ENCODE data around the gene CWC27. TPM values are rescaled to one million over a fixed set of nuclear protein-coding genes. Genes with fewer than 3 reads are reported as not detected.

The CWC27 gene
- total and polyA plus RNA-seq, 5 experiments from 2014 or later, result 20.3 to 33.8 (median 32.3) TPM

DNA sequence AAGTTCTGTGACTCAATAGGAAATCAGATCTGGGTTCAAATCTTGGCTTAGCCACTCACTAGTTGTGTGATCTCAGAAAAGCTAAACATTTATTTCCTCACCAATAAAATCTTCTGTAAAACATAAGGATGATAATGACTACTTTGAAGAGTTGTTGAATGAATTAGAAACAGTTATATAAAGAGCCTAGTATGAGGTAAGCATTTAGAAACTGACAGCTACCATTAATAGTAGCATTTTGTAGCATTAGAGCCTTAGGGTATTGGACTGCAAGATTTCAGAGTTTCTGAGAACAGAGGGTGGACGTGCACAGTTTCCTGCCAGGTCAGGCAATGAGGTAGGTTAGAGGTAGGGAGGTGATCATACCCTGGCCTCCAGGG lies 293.2 kb downstream of the CWC27 start:
- H3K27ac Mint-ChIP-seq, result no peak overlapping the region
- DNase-seq (no peak), ATAC-seq (no peak)
- POLR2A ChIA-PET, result no interaction called here
- no peaks in the 10 kb centered on the region for H3K36me3 Mint-ChIP-seq
- H3K27me3 Mint-ChIP-seq, result peaks cover 5 to 14% (median 9%) of the 10 kb centered on the region in 5 donors
- H3K4me3 Mint-ChIP-seq, result no peak overlapping the region
- peaks cover 0 to 34% (median 1%) of the 10 kb centered on the region in 4 donors for H3K4me1 Mint-ChIP-seq
- no peaks in the 10 kb centered on the region for H3K9me3 Mint-ChIP-seq

DNA sequence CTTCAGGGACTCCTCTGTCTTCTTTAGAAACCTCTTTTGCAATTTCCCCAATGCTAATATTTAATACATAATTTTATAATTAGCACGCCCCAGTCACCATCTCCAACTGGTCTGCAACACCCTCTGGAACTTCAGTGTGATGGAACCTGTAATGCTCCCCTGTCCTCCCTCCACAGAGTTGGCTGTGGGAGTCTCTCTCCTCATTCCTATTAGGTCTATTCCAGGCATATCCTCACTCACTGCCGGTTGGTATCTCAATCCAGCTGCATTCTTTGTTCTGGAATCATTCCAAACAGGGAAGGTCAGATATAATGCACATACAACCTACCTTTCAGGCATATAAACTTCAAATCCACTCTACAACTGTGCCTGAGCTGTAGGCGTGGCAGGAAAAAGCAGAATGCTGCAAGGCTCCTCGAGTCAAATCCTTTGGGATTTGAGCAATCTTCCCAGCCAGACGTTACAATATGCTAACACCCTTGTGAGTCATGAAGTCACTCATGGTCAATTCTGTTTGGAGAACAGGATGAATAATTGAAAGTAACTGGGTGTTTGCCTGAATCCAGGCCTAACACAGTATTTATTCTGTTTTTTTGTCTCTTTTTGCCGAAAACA lies 293.8 kb downstream of the CWC27 start:
- Mint-ChIP-seq H3K4me3 (no peak overlapping the region), H3K27me3 (peaks cover 5 to 14% (median 9%) of the 10 kb centered on the region in 5 donors), H3K4me1 (peaks cover 0 to 34% (median 1%) of the 10 kb centered on the region in 4 donors), H3K36me3 (no peaks in the 10 kb centered on the region), H3K27ac (no peak overlapping the region), H3K9me3 (no peaks in the 10 kb centered on the region)
- POLR2A ChIA-PET, result no interaction called here
- DNase-seq (no peak), ATAC-seq (no peak)

DNA sequence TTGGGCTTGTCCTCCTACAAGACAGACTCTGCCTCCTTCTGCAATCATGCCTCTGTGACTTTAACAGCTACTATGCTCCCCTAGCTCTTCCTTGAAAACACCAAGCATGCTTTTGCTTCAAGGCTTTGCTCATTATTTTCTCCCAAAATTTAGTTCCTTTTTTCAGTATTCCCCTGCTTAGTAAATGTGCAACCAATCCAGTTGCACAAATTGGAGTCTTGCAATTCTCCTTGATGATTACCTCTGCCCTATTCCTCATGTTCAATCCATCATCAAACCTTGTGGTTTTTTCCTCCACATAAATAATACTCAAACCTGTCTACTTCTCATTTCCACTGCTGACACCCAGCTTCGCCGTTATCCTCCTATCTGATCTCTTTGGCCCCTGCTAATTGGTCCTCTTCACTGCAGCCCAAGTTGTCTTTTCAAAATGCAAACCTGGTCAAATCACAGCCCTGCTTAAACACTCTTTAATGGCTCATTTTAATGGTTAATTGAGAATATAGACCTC lies 296.3 kb downstream of the CWC27 start:
- Mint-ChIP-seq H3K4me3 (no peak overlapping the region), H3K4me1 (peaks cover 0 to 33% (median 2%) of the 10 kb centered on the region in 4 donors), H3K9me3 (no peaks in the 10 kb centered on the region), H3K27ac (peak overlapping the region in 1 of 10 donors; percentile 1), H3K36me3 (no peaks in the 10 kb centered on the region), H3K27me3 (peaks cover 5 to 14% (median 9%) of the 10 kb centered on the region in 5 donors)
- DNase-seq (no peak), ATAC-seq (no peak)
- POLR2A ChIA-PET, result no interaction called here

DNA sequence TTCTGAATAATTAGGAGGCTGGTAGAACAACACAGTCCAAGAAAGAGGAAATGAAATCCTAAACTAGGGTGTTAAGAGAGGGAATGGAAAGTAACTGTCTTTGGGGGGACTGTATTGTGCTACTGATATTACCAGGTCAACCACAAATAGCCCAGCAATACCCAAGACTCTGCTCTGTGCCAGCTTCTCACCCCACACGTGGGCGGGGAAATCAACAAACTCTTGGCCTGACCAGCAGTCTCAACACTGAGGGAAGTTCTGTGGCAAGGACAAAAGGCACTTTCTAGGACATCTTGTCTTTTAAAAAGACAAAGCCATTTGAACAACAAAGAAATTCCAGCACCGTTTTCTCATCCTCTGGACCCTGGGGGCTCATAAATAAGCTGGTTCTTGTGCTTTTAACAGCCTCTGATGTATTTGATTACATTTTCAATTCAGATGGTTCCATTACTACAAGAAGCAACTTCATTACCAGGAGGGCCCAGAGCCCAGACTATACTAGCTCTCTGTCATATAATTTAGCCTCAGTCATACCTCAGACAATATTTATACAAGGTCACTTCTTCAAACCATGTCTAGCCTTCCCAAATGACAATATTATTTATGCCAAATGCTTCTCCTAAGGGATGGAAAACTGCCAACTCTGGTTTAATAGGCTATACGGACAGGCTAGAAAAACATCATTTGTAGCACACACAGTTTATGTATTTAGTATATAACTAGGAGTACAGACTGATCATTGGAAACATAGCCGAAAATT lies 297.8 kb downstream of the CWC27 start:
- Mint-ChIP-seq H3K4me3 (no peak overlapping the region), H3K4me1 (peaks cover 0 to 19% (median 2%) of the 10 kb centered on the region in 4 donors), H3K27me3 (peaks cover 5 to 14% (median 9%) of the 10 kb centered on the region in 5 donors), H3K36me3 (no peaks in the 10 kb centered on the region), H3K9me3 (no peaks in the 10 kb centered on the region), H3K27ac (no peak overlapping the region)
- ATAC-seq (no peak), DNase-seq (no peak)
- POLR2A ChIA-PET, result no interaction called here

DNA sequence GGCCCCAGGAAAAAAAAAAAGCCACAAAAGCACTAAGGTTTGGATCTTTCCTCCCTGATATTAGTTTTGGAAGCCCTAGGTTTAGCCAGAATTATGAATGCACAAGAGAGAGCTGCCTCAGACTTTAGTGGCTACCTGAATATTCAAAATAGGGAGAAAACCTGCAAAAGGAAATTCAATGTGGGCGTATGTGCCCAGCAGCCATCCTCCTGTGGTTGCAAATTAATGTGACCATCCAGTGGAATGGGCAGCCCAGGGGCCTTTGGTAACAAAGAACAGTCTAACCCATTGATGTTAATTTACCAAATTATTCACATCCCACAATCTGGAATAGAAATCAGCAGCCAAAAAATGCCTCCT lies 298.4 kb downstream of the CWC27 start:
- DNase-seq (no peak), ATAC-seq (no peak)
- no peak overlapping the region for H3K27ac Mint-ChIP-seq
- no peaks in the 10 kb centered on the region for H3K9me3 Mint-ChIP-seq
- POLR2A ChIA-PET, result no interaction called here
- H3K27me3 Mint-ChIP-seq, result peaks cover 5 to 14% (median 9%) of the 10 kb centered on the region in 5 donors
- H3K36me3 Mint-ChIP-seq, result no peaks in the 10 kb centered on the region
- H3K4me1 Mint-ChIP-seq, result peaks cover 0 to 15% (median 2%) of the 10 kb centered on the region in 4 donors
- H3K4me3 Mint-ChIP-seq, result no peak overlapping the region

Other genes with a start within 250 kb of the CWC27 start
- gene SHISAL2B, start 78.4 kb upstream of the CWC27 start, total RNA-seq, result not detected
- gene SHISAL2B, start 78.4 kb upstream of the CWC27 start, polyA plus RNA-seq, result not detected
- gene SREK1IP1, start 239 bp upstream of the CWC27 start, total RNA-seq, result 10 to 100 TPM; 19.4 to 25.9 TPM
- gene SREK1IP1, start 239 bp upstream of the CWC27 start, polyA plus RNA-seq, result 10 to 100 TPM; 21.3 to 38.4 (median 31.9) TPM

Measured in naive thymus-derived CD8-positive, alpha-beta T cell (primary cell).